HG03066 (cell line): ENCODE data around the gene TNFAIP8L1.

Source experiments
- ATAC-seq: cut with Tn5 transposase; IDR thresholded peaks from one replicate; pipeline ENCODE4 v1.9.1; 2021; ENCODE audit warnings: low read depth; ENCODE audit not compliant: unreplicated experiment

The TNFAIP8L1 gene

DNA sequence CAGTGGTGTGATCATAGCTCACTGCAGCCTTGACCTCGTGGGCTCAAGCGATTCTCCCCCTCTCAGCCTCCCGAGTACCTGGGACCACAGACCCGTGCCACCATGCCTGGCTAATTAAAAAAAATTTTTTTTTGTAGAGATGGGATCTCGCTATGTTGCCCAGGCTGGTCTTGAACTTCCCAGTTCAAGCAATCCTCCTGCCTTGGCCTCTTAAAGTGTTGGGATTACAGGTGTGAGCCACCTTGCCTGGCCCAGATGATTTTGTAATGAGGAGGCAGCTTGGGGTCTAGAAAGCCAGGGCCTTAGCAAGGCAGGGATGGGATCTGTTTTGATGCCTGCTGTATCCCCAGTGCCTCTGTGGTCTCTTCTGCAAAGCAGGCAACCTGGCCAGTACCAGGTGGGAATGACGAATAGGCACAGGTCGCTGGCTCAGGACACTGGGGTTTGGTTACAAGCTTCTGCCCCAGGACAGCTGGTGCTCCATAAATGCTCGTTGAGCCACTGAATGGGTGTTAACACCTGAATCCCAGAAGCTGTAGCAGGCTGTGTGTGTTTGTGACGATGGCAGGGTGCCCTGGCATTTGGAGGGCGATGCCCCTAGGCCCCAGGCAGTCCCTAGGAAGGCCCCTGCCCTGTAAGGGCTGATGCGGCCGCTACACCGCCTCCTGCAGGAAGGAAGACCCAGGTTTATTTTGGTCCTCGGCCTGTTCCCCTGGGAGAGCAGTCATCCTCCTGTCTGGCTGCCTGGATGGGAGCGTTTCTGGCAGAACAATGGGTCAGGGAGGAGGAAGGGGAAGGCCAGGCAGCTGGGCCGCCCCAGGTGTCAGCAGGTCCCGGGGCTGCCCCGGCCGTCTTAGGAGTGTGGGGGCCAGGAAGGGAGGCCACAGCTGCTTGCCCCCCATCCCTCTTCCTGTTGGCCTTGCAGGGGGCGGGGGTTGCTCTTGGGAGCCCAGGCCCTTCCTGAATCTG, 8.6 kb downstream of the TNFAIP8L1 start:
- no peak for ATAC-seq

GRCh38 chr19:4649392-4650047, 10.2 kb downstream of the TNFAIP8L1 start:
- no peak for ATAC-seq

DNA sequence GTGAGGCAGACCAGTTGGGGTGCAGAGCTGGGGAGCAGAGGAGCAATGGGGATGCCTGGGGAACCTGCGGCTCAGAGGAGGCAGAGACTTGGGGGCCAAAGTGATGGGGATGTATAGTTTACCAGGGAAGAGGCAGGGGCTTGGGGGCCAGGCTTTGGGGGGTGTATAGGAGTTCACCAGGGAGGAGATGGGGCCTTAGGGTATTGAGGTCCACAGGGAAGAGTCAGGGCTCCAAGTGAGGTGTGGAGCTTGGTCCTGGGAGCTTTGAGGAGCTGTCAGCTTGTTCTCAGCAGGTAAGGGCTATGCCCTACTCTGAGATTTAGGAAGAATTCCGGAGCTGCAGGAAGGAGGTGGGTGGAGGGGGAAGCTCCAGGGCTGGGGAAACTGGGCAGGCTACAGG, 10.8 kb downstream of the TNFAIP8L1 start:
- no peak for ATAC-seq

DNA sequence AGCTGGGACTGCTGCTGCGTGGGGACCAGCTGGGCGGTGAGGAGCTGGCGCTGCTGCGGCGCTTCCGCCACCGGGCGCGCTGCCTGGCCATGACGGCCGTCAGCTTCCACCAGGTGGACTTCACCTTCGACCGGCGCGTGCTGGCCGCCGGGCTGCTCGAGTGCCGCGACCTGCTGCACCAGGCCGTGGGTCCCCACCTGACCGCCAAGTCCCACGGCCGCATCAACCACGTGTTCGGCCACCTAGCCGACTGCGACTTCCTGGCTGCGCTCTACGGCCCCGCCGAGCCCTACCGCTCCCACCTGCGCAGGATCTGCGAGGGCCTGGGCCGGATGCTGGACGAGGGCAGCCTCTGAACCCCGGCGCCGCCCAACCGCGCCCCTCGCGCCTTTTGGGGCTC, 12.8 kb downstream of the TNFAIP8L1 start:
- ATAC-seq: no peak

- no peak for ATAC-seq
Measured at GRCh38 chr19:4653793-4654436, 14.6 kb downstream of the TNFAIP8L1 start.

GRCh38 chr19:4654437-4655361, 15.4 kb downstream of the TNFAIP8L1 start:
- ATAC-seq: no peak

DNA sequence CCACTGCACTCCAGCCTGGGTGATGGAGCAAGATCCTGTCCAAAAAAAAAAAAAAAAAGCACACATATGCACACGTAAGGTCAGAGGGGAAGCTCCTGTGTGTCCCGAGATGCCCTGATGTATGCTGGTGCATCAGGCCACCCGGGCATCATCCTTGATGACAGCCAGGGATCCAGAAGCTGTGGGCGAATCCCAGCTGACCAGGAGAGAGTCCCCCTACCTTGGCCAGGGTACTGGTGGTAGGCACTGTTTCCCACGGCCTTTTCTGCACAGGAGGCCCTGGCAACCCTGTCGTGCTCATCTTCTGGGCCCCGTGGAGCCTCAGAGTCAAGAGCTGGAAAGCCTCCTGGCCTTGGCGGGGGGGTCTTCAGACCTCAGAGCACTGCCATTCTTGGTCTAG, 16.8 kb downstream of the TNFAIP8L1 start:
- ATAC-seq: no peak

- ATAC-seq: no peak
Measured at GRCh38 chr19:4657262-4657661, 17.9 kb downstream of the TNFAIP8L1 start.

- no peak for ATAC-seq
Measured at GRCh38 chr19:4657835-4658234, 18.5 kb downstream of the TNFAIP8L1 start.

GRCh38 chr19:4660181-4660791, 21.0 kb downstream of the TNFAIP8L1 start:
- ATAC-seq: no peak

DNA sequence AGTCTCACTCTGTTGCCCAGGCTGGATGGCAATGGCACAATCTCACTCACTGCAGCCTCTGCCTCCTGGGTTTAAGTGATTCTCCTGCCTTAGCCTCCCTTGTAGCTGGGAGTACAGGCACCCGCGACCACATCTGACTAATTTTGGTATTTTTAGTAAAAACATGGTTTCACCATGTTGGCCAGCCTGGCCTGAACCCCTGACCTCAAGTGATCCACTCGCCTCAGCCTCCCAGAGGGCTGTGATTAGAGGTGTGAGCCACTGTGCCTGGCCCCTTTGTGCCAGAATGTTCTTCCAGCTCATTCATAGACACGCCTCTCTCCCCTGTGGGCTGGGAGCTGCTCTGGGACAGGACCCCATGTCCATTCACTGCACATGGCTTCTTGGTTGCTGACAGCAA, 21.7 kb downstream of the TNFAIP8L1 start:
- no peak for ATAC-seq

DNA sequence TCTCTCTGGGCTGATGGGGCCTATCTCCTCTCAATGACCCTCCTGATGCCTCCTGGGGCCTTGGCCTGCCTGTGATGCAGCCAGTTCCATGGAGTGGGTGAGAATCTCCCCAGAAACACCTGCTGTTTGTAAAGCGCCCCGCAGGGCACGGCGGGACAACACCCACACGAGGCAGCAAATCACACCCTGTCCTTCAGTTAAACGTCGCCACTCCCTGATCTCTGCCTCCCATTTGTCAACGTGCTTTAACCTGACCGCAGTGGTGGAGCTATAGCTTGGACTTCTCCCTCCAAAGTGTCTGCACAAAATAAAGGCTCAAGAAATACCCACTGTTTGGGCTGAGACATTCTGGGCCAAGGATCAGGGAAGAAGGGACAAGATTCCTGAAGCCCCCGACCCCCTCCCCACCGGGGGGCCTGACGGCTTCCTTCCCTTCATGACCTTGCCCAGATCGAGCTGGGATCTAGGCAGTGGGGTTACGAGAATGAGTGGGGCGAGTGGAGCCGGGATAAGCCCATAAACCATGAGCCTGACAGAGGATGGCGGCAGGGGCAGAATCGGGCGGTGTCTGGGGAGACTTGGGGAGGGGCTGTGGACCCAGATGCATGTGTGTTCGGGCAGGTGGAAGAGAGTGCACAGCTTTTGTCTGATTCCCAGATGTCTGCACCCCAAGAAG, 22.8 kb downstream of the TNFAIP8L1 start:
- ATAC-seq: no peak

DNA sequence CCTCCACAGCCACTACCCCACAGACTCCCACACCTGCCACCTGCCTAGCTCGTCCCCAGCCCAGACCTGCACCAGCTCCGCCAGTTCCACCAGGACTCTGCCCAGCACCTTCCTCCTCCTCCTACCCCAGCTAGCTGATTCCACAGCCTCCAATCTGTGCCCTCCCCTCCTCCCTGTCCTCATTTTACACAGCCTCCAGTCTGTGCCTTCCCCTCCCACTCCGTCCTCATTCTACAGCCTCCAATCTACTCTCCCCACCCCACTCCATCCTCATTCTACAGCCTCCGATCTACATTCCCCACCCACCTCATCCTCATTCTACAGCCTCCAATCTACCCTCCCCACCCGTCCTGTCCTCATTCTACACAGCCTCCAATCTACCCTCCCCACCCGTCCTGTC, 23.5 kb downstream of the TNFAIP8L1 start:
- no peak for ATAC-seq

GRCh38 chr19:4664642-4665041, 25.3 kb downstream of the TNFAIP8L1 start:
- ATAC-seq: no peak

DNA sequence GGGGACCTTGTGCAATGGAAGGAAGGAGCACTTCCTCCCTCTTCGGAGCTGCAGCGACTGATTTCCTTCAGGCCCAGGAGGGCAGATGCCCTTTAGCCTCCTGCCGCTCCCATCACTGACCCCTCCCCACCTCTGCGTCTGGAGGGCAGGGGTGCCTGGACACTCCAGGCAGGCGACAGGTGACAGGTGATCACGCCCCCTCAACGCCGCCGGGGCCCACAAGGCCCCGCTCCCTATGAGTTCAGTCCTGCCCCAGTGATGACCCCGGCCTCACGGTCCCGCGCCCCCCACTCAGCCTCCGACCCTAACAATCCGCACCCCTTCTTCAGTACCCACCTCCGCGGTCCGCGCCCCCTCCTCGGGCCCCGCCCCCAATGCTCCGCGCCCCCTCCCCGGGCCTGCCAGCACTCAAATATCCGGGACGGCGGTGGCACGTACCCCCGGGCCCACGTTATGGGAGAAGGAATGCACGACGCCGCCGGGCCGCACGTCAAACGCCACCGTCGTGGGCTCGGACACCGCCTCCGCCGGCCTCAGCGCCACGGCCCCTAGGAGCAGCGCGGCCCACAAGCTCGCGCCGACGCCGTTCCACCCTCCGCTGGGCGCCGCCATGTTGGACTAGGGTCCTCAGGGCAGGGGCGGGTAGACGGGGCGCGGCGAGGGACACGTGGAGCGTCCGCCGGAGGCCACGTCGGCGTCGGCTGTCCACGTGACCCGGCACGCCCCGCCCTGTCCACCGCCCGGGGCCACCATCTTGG, 30.6 kb downstream of the TNFAIP8L1 start, which contains the start of gene MYDGF:
Gene MYDGF (minus strand): TSS at position 620 of the 758 bp plus-strand sequence. CDS start 8 bp downstream, at position 612.
- peak; percentile 75 for ATAC-seq

DNA sequence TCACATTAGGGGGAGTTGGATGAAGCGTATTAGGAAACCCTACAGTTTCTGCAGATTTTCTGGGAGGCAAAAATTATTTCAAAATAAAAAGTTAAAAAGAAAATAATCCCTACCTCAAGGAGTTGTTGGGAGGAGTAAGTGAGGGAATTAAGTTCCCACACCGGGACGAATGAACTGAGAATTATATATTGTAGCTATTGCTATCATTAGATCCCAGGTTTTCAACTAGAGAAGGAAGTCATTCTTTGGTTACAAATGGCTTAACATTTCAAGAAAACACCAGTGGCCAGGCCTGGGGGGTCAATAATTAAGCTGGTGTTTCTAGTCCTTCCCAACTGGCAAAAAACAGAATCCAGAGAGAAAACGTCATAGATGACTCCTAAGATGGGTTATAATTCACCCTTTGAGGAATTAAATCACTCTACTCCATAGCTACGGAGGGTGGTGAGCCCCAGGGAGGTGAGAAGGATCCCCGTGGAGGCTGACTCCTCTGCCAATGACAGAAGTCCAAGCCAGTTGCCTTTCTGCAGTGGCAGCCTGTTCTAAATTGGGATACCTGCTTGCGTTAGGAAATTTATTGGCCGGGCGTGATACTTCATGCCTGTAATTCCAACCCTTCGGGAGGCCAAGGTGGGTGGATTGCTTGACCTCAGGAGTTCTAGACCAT, 32.0 kb downstream of the TNFAIP8L1 start:
- no peak for ATAC-seq

- no peak for ATAC-seq
Measured at GRCh38 chr19:4673216-4673615, 33.9 kb downstream of the TNFAIP8L1 start.

- ATAC-seq: no peak
Measured at GRCh38 chr19:4673726-4674125, 34.4 kb downstream of the TNFAIP8L1 start.
